GM12872 (cell line): Measurements from ENCODE around the gene ATP9A.

Source experiments
- CTCF ChIP-seq: IDR thresholded peaks from 3 replicates; pipeline ENCODE4 v1.5.1; 2011; ENCODE audit warnings: low read depth, mild to moderate bottlenecking, low read length, moderate library complexity; ENCODE audit not compliant: insufficient read depth

The ATP9A gene

GRCh38 chr20:51602131-51602530 lies 166.1 kb downstream of the ATP9A start:
- TF ChIP-seq CTCF, result no peak

GRCh38 chr20:51600950-51601349 lies 167.2 kb downstream of the ATP9A start:
- no peak for TF ChIP-seq CTCF

GRCh38 chr20:51600016-51600420 lies 168.2 kb downstream of the ATP9A start:
- no peak for TF ChIP-seq CTCF

GRCh38 chr20:51598556-51598955 lies 169.6 kb downstream of the ATP9A start:
- no peak for TF ChIP-seq CTCF

GRCh38 chr20:51597389-51598231 lies 170.6 kb downstream of the ATP9A start:
- TF ChIP-seq CTCF, result no peak

- no peak for TF ChIP-seq CTCF
Measured at GRCh38 chr20:51596668-51597388, 171.4 kb downstream of the ATP9A start.

GRCh38 chr20:51595744-51596143 lies 172.4 kb downstream of the ATP9A start:
- TF ChIP-seq CTCF, result no peak
